MCF 10A (cell line): Measurements from ENCODE around the gene NUDT2. TPM values are rescaled to one million over a fixed set of nuclear protein-coding genes. Genes with fewer than 3 reads are reported as not detected.
A peak's percentile ranks its signal among the peaks of the same experiment; 100 is the strongest.

Source experiments
- BruUV-seq: library from RNA; stranded (reverse); fragments of 400-500 nt; replicated peaks from 2 replicates; lab custom pipeline; 2021; lab: Mats Ljungman, UMichigan
- CTCF ChIA-PET: fragments of 300-600 bp; sonication (Branson Sonifier 250); formaldehyde crosslinking; extraction: SDS; loops from one replicate; lab custom pipeline; 2021; ENCODE audit warnings: antibody characterized with exemption, inconsistent platforms; lab: Yijun Ruan, JAX
- POLR2A ChIA-PET: fragments of 300-600, 350-650 bp; sonication (Branson Sonifier 250); formaldehyde crosslinking; extraction: SDS; loops from one replicate; lab custom pipeline; 2020; ENCODE audit warnings: antibody characterized with exemption, inconsistent platforms; lab: Yijun Ruan, JAX
- DNase-seq: peaks from one replicate; pipeline ENCODE4 v3.0.0-alpha.2; 2018; ENCODE audit not compliant: unreplicated experiment
- H3K27ac Mint-ChIP-seq: one replicate; pipeline ENCODE4 v1.8.0; 2022; ENCODE audit warnings: mild to moderate bottlenecking, low read depth, mixed read lengths; ENCODE audit not compliant: unreplicated experiment
- H3K27me3 Mint-ChIP-seq: one replicate; pipeline ENCODE4 v1.8.0; 2022; ENCODE audit warnings: mixed read lengths; ENCODE audit not compliant: insufficient read depth, unreplicated experiment
- H3K36me3 Mint-ChIP-seq: one replicate; pipeline ENCODE4 v1.8.0; 2022; ENCODE audit warnings: mild to moderate bottlenecking, moderate library complexity, mixed read lengths; ENCODE audit not compliant: insufficient read depth, unreplicated experiment
- H3K4me1 Mint-ChIP-seq: one replicate; pipeline ENCODE4 v1.8.0; 2022; ENCODE audit warnings: mixed read lengths; ENCODE audit not compliant: insufficient read depth, unreplicated experiment
- H3K4me3 Mint-ChIP-seq: one replicate; pipeline ENCODE4 v1.8.0; 2022; ENCODE audit warnings: mild to moderate bottlenecking, moderate library complexity, mixed read lengths; ENCODE audit not compliant: unreplicated experiment
- H3K9me3 Mint-ChIP-seq: one replicate; pipeline ENCODE4 v1.8.0; 2022; ENCODE audit warnings: mixed read lengths; ENCODE audit not compliant: unreplicated experiment
- intact Hi-C: fragments of 100-400 bp; cut with micrococcal nuclease; formaldehyde crosslinking; loops from 2 replicates; pipeline ENCODE4 v1.14.1; 2022
- total RNA-seq: library from RNA; stranded (reverse); gene quantifications from 2 replicates; pipeline ENCODE4 v1.2.3, GENCODE V29; 2022
- TF ChIP-seq, protein P1 (sequence below): fragments of 200-600 bp; IDR thresholded peaks from one replicate; pipeline ENCODE4 v1.8.0; 2022; ENCODE audit warnings: antibody characterized with exemption, mild to moderate bottlenecking; ENCODE audit not compliant: unreplicated experiment

NUDT2 gene
- total RNA-seq, 1 experiment from 2014 or later = 30.6 TPM

DNA sequence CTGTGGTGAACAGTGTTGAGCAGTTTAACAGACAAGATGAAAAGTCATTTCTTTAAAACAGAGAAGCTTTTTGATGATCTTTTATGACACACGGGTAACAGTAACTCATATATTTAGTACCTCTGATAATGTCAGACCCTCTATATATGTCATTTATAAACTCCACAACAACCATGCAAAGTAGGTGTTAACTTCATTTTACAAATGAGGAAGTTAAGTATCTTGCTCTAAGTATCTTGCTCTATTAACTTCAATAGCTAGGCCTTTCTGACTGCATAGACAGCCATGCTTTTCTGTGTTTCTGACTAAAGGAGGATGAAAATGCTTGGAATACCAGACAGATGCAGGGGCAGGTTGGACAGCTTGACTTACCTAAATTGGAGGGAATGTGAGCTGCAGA lies 1.8 kb downstream of the NUDT2 start:
- TF ChIP-seq, protein P1, sequence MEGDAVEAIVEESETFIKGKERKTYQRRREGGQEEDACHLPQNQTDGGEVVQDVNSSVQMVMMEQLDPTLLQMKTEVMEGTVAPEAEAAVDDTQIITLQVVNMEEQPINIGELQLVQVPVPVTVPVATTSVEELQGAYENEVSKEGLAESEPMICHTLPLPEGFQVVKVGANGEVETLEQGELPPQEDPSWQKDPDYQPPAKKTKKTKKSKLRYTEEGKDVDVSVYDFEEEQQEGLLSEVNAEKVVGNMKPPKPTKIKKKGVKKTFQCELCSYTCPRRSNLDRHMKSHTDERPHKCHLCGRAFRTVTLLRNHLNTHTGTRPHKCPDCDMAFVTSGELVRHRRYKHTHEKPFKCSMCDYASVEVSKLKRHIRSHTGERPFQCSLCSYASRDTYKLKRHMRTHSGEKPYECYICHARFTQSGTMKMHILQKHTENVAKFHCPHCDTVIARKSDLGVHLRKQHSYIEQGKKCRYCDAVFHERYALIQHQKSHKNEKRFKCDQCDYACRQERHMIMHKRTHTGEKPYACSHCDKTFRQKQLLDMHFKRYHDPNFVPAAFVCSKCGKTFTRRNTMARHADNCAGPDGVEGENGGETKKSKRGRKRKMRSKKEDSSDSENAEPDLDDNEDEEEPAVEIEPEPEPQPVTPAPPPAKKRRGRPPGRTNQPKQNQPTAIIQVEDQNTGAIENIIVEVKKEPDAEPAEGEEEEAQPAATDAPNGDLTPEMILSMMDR = no peak
- POLR2A ChIA-PET = interaction anchor here (0.7 to 7.7 kb wide), 9 partner anchors 42 to 749 kb away, joined by 3 to 77 read pairs (median 4); partner anchors contain the start of genes DCAF12, FANCG and MYORG
- H3K27me3 Mint-ChIP-seq = no peaks in the 10 kb centered on the region
- no peaks in the 10 kb centered on the region for H3K9me3 Mint-ChIP-seq
- BruUV-seq = no TSS peak
- no peaks in the 10 kb centered on the region for H3K36me3 Mint-ChIP-seq
- DNase-seq = no peak
- no peak overlapping the region for H3K4me3 Mint-ChIP-seq
- no peak overlapping the region for H3K27ac Mint-ChIP-seq
- intact Hi-C loops = no loop called here
- peaks cover 30% of the 10 kb centered on the region for H3K4me1 Mint-ChIP-seq
- CTCF ChIA-PET = interaction anchor here (0.6 to 8.4 kb wide), 10 partner anchors 21 to 1134 kb away, joined by 3 to 198 read pairs (median 4); partner anchors contain the start of gene MYORG

DNA sequence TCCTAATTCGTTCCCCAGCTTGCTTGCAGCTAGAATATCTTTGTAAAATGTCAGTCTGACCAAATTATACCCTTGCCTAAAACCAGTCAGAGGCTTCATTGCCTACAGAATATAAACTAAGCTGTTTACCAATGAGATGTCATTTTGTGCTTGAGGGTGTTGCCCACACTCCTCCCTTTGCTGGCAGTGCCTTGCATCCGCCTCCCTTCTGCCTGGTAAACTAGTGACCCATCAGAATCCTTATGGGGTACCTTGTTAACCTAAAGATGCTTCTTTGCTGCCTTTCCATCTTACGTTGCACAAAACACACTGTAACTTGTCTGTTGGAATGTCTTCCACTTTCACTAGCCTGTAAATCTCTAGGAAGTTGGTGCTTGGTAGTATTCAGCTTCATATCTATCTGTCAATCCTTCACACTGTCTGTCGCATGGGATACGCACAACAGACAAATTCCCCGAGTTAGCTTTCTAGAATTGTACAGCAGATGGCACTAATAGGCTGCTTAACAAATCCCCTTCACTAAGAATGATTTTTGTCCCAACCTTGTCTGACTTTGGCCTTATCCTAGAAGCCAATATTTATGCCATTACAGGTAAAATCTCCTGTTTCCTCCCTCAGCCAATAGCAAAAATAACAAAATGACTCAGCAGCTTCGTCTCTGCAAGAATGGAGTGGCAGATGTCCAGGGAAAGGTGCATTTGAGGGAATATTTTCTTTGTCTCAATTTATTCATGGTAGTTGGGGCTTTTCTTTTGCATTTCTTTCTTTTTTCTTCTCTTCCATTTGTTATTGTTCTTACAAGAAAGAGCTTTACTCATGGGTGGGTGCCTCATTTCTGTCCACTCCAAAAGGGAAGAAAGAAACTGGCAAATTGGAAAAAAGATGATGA lies 3.0 kb downstream of the NUDT2 start:
- POLR2A ChIA-PET = interaction anchor here (0.6 to 7.7 kb wide), 8 partner anchors 13 to 271 kb away, joined by 3 to 77 read pairs (median 4); partner anchors contain the start of gene MYORG
- intact Hi-C loops = loop anchor here (1.0 kb wide), 2 partner anchors 45 to 168 kb away; no protein-coding TSS in a partner anchor
- CTCF ChIA-PET = interaction anchor here (0.6 to 8.4 kb wide), 32 partner anchors 9 to 594 kb away, joined by 3 to 198 read pairs (median 3); partner anchors contain the start of gene MYORG
- H3K27ac Mint-ChIP-seq = no peak overlapping the region
- H3K4me1 Mint-ChIP-seq = peaks cover 23% of the 10 kb centered on the region
- peak; percentile 56 for DNase-seq
- H3K9me3 Mint-ChIP-seq = no peaks in the 10 kb centered on the region
- no peaks in the 10 kb centered on the region for H3K36me3 Mint-ChIP-seq
- H3K4me3 Mint-ChIP-seq = no peak overlapping the region
- TF ChIP-seq, protein P1 = peak; percentile 47
- H3K27me3 Mint-ChIP-seq = no peaks in the 10 kb centered on the region
- BruUV-seq = no TSS peak

DNA sequence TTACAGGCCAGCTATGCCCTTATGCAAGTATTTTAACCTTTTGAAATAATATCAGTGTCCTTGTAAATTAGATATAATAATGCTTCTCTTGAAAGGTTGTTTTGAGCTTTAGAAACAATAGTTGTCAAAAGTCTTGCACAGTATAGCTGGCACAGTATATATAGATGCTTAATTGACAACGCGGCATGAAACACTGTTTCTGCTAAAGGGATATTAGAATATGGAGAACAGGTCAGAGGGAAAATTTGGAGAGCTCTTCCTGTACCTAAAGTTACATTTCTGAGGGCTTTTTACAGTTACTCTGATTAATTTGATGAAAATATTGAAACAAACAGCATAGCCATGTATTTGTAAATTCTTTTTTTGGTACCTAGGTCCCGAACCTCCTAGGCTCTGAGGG lies 4.5 kb downstream of the NUDT2 start:
- BruUV-seq = no TSS peak
- no peak for DNase-seq
- CTCF ChIA-PET = interaction anchor here (0.6 to 8.4 kb wide), 11 partner anchors 8 to 270 kb away, joined by 3 to 198 read pairs (median 9); partner anchors contain the start of gene MYORG
- H3K27ac Mint-ChIP-seq = no peak overlapping the region
- POLR2A ChIA-PET = interaction anchor here (1.3 to 7.7 kb wide), 5 partner anchors 10 to 79 kb away, joined by 3 to 77 read pairs (median 5); partner anchors contain the start of gene MYORG
- TF ChIP-seq, protein P1 = no peak
- H3K4me3 Mint-ChIP-seq = no peak overlapping the region
- H3K27me3 Mint-ChIP-seq = no peaks in the 10 kb centered on the region
- intact Hi-C loops = no loop called here
- H3K4me1 Mint-ChIP-seq = peaks cover 19% of the 10 kb centered on the region
- H3K9me3 Mint-ChIP-seq = no peaks in the 10 kb centered on the region
- peaks cover 6% of the 10 kb centered on the region for H3K36me3 Mint-ChIP-seq
